Measurements from ENCODE around the gene BABAM2. TPM values are rescaled to one million over a fixed set of nuclear protein-coding genes. Genes with fewer than 3 reads are reported as not detected.
"Not testable (repeated sequence)": the region's sequence is repeated elsewhere in the genome, so short reads cannot be mapped to it uniquely, and the experiment has no call there.

Gene BABAM2
- total RNA-seq, 4 donors from 2014 or later: 33.3 to 48.9 (median 37.9) TPM

DNA sequence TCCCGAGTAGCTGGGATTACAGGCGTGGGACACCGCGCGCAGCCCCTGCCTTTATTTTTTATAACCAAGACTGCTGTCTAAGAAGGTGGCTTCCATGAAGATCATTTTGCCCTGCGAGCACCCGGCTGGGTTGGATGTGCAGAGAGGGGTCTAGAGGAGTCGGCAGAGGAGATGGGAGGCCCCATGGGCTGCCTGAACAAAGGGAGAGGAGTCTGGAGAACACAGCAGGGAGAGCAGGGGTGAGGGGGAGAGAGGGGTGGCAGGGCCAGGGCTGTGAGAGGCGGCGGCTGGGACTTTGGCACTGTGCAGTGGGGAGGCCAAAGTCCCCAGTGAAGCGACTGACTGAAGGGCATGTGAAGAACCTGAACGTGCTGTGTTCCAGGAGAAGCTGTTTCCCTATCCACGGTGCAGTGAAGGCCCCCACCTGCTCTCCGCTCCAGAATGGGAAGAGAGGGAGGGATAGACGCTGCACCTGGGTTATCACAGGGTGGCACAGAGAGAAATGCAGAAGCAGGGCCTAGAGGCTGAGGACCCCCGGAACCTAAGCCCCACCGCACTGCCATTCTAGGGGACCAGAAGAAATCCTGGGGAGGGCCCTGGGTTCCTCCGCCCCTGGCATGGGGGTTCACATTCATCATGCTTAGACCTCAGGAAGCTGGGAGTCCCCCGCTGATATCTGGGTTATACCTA is 477.3 kb downstream of the BABAM2 start:
- Histone ChIP-seq H3K27me3 (no peaks in the 10 kb centered on the region), H3K36me3 (no peaks in the 10 kb centered on the region), H3K4me3 (no peak overlapping the region), H3K9me3 (no peaks in the 10 kb centered on the region), H3K27ac (peak overlapping the region in 3 of 4 donors; percentile 77 to 83 (median 83)), H3K4me1 (peaks cover 17 to 45% (median 33%) of the 10 kb centered on the region in 4 donors)
- DNase-seq: peak; percentile 63
- in situ Hi-C loops (cut with MboI; ENCODE audit: low pct_ligation_motif_present in 1 of 4, low pct_unique_long_range_greater_than_20kb in 1 of 4, low sequenced_read_pairs in 3 of 4): no loop called here
- TF ChIP-seq POLR2AphosphoS5 (IDR thresholded peaks at IDR 0.05) (no peak), EP300 (IDR thresholded peaks at IDR 0.05; ENCODE audit: low read depth) (no peak), POLR2A (IDR thresholded peaks at IDR 0.05) (no peak)
- TF ChIP-seq, protein P1, sequence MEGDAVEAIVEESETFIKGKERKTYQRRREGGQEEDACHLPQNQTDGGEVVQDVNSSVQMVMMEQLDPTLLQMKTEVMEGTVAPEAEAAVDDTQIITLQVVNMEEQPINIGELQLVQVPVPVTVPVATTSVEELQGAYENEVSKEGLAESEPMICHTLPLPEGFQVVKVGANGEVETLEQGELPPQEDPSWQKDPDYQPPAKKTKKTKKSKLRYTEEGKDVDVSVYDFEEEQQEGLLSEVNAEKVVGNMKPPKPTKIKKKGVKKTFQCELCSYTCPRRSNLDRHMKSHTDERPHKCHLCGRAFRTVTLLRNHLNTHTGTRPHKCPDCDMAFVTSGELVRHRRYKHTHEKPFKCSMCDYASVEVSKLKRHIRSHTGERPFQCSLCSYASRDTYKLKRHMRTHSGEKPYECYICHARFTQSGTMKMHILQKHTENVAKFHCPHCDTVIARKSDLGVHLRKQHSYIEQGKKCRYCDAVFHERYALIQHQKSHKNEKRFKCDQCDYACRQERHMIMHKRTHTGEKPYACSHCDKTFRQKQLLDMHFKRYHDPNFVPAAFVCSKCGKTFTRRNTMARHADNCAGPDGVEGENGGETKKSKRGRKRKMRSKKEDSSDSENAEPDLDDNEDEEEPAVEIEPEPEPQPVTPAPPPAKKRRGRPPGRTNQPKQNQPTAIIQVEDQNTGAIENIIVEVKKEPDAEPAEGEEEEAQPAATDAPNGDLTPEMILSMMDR (IDR thresholded peaks at IDR 0.05): no peak
- intact Hi-C loops (cut with DNase I; ENCODE audit: low total_unique reads): no loop called here
- WGBS, 2 donors (ENCODE audit: low coverage in 1 of 2): 79 to 100% methylated on average over 1 to 19 of the region's 19 CpGs

DNA sequence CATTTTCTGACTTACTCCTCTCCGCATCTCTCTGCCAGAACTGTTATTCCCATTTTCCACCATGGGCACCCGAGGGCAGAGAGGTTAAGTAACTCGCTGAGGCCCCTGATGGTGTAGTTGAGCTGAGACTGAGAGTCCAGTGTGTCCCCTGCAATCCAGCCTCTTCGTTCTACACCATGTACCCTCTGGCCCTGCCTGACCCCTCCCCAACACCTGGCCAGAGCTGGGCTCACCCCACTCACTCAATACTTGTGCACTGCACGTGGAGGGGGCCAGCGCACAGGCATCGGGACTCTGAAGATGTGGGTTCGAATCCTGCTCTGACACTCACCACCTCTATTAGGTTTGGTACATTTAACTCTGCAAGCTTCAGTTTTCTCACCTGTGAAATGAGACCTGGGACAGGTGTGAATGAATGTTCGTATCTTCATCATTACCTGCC is 477.8 kb downstream of the BABAM2 start:
- Histone ChIP-seq H3K27me3 (no peaks in the 10 kb centered on the region), H3K9me3 (no peaks in the 10 kb centered on the region), H3K27ac (no peak overlapping the region), H3K36me3 (no peaks in the 10 kb centered on the region), H3K4me3 (no peak overlapping the region), H3K4me1 (peaks cover 17 to 45% (median 33%) of the 10 kb centered on the region in 4 donors)
- intact Hi-C loops (cut with DNase I; ENCODE audit: low total_unique reads): no loop called here
- 82 to 88% methylated on average over 3 to 9 of the region's 9 CpGs for WGBS, 2 donors (ENCODE audit: low coverage in 1 of 2)
- TF ChIP-seq, protein P1 (IDR thresholded peaks at IDR 0.05): no peak
- TF ChIP-seq EP300 (IDR thresholded peaks at IDR 0.05; ENCODE audit: low read depth) (no peak), POLR2A (IDR thresholded peaks at IDR 0.05) (no peak), POLR2AphosphoS5 (IDR thresholded peaks at IDR 0.05) (no peak)
- in situ Hi-C loops (cut with MboI; ENCODE audit: low pct_ligation_motif_present in 1 of 4, low pct_unique_long_range_greater_than_20kb in 1 of 4, low sequenced_read_pairs in 3 of 4): no loop called here
- no peak for DNase-seq

DNA sequence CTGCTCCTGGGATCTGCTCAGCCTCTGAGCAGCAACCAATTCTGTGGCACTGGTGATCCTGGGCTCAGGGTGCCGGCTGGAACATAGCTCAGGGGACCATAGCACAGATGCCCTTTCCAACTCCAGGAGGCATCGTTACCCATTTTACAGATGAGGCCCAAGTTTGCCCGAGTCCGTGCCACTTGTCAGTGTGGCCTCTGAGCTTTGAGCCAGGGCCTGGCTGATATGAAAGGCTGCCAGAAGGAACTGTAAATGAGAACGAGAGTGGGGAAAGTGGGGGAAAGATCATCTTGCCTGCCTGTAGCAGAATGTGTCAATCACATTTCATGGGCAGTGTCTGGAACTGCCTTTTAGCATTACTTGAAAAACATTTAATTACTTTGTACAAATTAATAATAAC is 478.8 kb downstream of the BABAM2 start:
- Histone ChIP-seq H3K36me3 (no peaks in the 10 kb centered on the region), H3K9me3 (no peaks in the 10 kb centered on the region), H3K27ac (peak overlapping the region in 1 of 4 donors; percentile 9), H3K27me3 (no peaks in the 10 kb centered on the region), H3K4me1 (peaks cover 17 to 45% (median 33%) of the 10 kb centered on the region in 4 donors), H3K4me3 (no peak overlapping the region)
- 0 to 50% methylated on average over 1 to 5 of the region's 5 CpGs for WGBS, 2 donors (ENCODE audit: low coverage in 1 of 2)
- TF ChIP-seq POLR2AphosphoS5 (IDR thresholded peaks at IDR 0.05): peak in 1 of 3 donors; percentile 17
- TF ChIP-seq, protein P1 (IDR thresholded peaks at IDR 0.05): no peak
- intact Hi-C loops (cut with DNase I; ENCODE audit: low total_unique reads): no loop called here
- no peak for DNase-seq
- in situ Hi-C loops (cut with MboI; ENCODE audit: low pct_ligation_motif_present in 1 of 4, low pct_unique_long_range_greater_than_20kb in 1 of 4, low sequenced_read_pairs in 3 of 4): no loop called here

DNA sequence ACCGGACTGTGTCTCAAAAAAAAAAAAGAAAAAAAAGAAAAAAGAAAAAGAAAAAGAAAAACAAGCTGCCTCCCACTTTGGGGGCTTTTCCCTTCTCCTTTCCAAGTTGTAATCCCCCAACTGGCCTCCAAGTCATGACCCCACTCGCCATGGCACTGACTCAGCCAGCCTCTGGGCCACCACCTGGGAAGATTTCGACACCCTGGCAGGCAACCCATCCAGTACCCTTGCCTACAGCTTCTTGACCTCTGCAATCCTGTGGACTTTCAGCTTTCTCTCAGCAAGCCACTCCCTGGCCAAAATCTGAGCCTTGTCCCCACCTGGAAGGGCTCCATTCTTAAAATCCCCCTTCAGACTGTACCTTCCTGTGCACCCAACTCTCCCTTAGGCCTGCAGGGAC is 479.8 kb downstream of the BABAM2 start:
- no peaks in the 10 kb centered on the region for H3K36me3 ChIP-seq
- H3K27me3 ChIP-seq: no peaks in the 10 kb centered on the region
- 73 to 92% methylated on average over 2 to 3 of the region's 3 CpGs for WGBS, 2 donors (ENCODE audit: low coverage in 1 of 2)
- in situ Hi-C loops (cut with MboI; ENCODE audit: low pct_ligation_motif_present in 1 of 4, low pct_unique_long_range_greater_than_20kb in 1 of 4, low sequenced_read_pairs in 3 of 4) (no loop called here), intact Hi-C loops (cut with DNase I; ENCODE audit: low total_unique reads) (no loop called here)
- no peaks in the 10 kb centered on the region for H3K9me3 ChIP-seq
- TF ChIP-seq POLR2AphosphoS5 (IDR thresholded peaks at IDR 0.05): no peak
- TF ChIP-seq POLR2A (IDR thresholded peaks at IDR 0.05): no peak
- TF ChIP-seq, protein P1 (IDR thresholded peaks at IDR 0.05): no peak
- no peak for TF ChIP-seq EP300 (IDR thresholded peaks at IDR 0.05; ENCODE audit: low read depth)
- peaks cover 15 to 41% (median 30%) of the 10 kb centered on the region in 4 donors for H3K4me1 ChIP-seq
- H3K27ac ChIP-seq: no peak overlapping the region
- H3K4me3 ChIP-seq: no peak overlapping the region
- DNase-seq: no peak

DNA sequence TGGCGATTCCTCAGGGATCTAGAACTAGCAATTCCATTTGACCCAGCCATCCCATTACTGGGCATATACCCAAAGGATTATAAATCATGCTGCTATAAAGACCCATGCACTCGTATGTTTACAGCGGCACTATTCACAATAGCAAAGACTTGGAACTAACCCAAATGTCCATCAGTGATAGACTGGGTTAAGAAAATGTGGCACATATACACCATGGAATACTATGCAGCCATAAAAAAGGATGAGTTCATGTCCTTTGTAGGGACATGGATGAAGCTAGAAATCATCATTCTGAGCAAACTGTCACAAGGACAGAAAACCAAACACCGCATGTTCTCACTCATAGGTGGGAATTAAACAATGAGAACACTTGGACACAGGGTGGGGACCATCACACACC is 481.2 kb downstream of the BABAM2 start:
- DNase-seq; H3K27me3 ChIP-seq; in situ Hi-C loops (cut with MboI; ENCODE audit: low pct_ligation_motif_present in 1 of 4, low pct_unique_long_range_greater_than_20kb in 1 of 4, low sequenced_read_pairs in 3 of 4); H3K36me3 ChIP-seq; H3K4me3 ChIP-seq; H3K27ac ChIP-seq; H3K9me3 ChIP-seq; intact Hi-C loops (cut with DNase I; ENCODE audit: low total_unique reads): not testable (repeated sequence)
- peaks cover 15 to 42% (median 28%) of the 10 kb centered on the region in 4 donors for H3K4me1 ChIP-seq
- 73 to 74% methylated on average over 4 of the region's 4 CpGs for WGBS, 2 donors (ENCODE audit: low coverage in 1 of 2)

Measured in transverse colon (tissue), 4 donors.